Measurements from ENCODE around the gene MYH15.

GRCh38 chr3:108468577-108468976 lies 41.8 kb downstream of the MYH15 start:
- TF ChIP-seq, protein P1, sequence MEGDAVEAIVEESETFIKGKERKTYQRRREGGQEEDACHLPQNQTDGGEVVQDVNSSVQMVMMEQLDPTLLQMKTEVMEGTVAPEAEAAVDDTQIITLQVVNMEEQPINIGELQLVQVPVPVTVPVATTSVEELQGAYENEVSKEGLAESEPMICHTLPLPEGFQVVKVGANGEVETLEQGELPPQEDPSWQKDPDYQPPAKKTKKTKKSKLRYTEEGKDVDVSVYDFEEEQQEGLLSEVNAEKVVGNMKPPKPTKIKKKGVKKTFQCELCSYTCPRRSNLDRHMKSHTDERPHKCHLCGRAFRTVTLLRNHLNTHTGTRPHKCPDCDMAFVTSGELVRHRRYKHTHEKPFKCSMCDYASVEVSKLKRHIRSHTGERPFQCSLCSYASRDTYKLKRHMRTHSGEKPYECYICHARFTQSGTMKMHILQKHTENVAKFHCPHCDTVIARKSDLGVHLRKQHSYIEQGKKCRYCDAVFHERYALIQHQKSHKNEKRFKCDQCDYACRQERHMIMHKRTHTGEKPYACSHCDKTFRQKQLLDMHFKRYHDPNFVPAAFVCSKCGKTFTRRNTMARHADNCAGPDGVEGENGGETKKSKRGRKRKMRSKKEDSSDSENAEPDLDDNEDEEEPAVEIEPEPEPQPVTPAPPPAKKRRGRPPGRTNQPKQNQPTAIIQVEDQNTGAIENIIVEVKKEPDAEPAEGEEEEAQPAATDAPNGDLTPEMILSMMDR (IDR thresholded peaks at IDR 0.05) = no peak
- no peak for TF ChIP-seq POLR2A (IDR thresholded peaks at IDR 0.05)
- TF ChIP-seq POLR2AphosphoS5 (IDR thresholded peaks at IDR 0.05) = no peak
- no peak for TF ChIP-seq EP300 (IDR thresholded peaks at IDR 0.05)
